HepG2 (cell line): ENCODE results near the gene CAMKV. TPM values are rescaled to one million over a fixed set of nuclear protein-coding genes. Genes with fewer than 3 reads are reported as not detected.
A peak's percentile ranks its signal among the peaks of the same experiment; 100 is the strongest.

Experiments used
- ARID4A ChIP-seq: sonication (generic); formaldehyde crosslinking; IDR thresholded peaks from 2 replicates; pipeline ENCODE4 v1.5.0; 2020; ENCODE audit warnings: mild to moderate bottlenecking, missing genetic modification reagents, borderline replicate concordance
- CBX2 ChIP-seq, 2 experiments: fragments of 200-600 bp in 1 of 2; sonication (generic); formaldehyde crosslinking in 1 of 2; IDR thresholded peaks; 2 replicates each; pipeline versions ENCODE4 v1.7.0 to v1.8.1; 2018 to 2022; ENCODE audit warnings: low read depth in 2 of 2, low read length in 1 of 2, mild to moderate bottlenecking in 1 of 2, missing genetic modification reagents in 1 of 2
- EP300 ChIP-seq, 3 experiments: sonication (generic) in 1 of 3; formaldehyde crosslinking in 1 of 3; IDR thresholded peaks; 2 replicates each; pipeline versions ENCODE4 v1.5.1 to v1.6.1; 2011 to 2020; ENCODE audit warnings: low read depth in 2 of 3, low read length in 2 of 3, borderline replicate concordance in 1 of 3, improper control_type of control experiment in 1 of 3, mild to moderate bottlenecking in 1 of 3, missing genetic modification reagents in 1 of 3, moderate library complexity in 1 of 3
- MAF1 ChIP-seq: sonication (generic); formaldehyde crosslinking; IDR thresholded peaks from 2 replicates; pipeline ENCODE4 v1.5.0; 2020; ENCODE audit warnings: missing genetic modification reagents, borderline replicate concordance
- NCOR1 ChIP-seq: fragments of 200-600 bp; sonication (generic); IDR thresholded peaks from 2 replicates; pipeline ENCODE4 v1.7.0; 2017; ENCODE audit warnings: antibody characterized with exemption, low read length, borderline replicate concordance
- PHF20 ChIP-seq: sonication (generic); formaldehyde crosslinking; IDR thresholded peaks from 2 replicates; pipeline ENCODE4 v1.5.0; 2020; ENCODE audit warnings: mild to moderate bottlenecking, missing genetic modification reagents
- RXRB ChIP-seq: IDR thresholded peaks from 2 replicates; pipeline ENCODE4 v1.6.1; 2016; ENCODE audit warnings: borderline replicate concordance, missing genetic modification reagents, missing compliant biosample characterization
- SMARCC2 ChIP-seq: fragments of 450-650 bp; IDR thresholded peaks from 2 replicates; pipeline ENCODE4 v1.6.1; 2017; ENCODE audit warnings: antibody characterized with exemption, mild to moderate bottlenecking
- TCF12 ChIP-seq, 2 experiments: fragments of 450-650 bp in 1 of 2; sonication (generic) in 1 of 2; formaldehyde crosslinking in 1 of 2; IDR thresholded peaks; 2 replicates each; pipeline versions ENCODE4 v1.6.1 to v1.8.0; 2017 to 2022; ENCODE audit warnings: antibody characterized with exemption in 1 of 2, mild to moderate bottlenecking in 1 of 2, missing genetic modification reagents in 1 of 2, moderate library complexity in 1 of 2
- ZBTB38 ChIP-seq: sonication (generic); formaldehyde crosslinking; IDR thresholded peaks from 2 replicates; pipeline ENCODE4 v1.5.1; 2020; ENCODE audit warnings: mild to moderate bottlenecking, missing genetic modification reagents
- ZC3H13 ChIP-seq: sonication (generic); formaldehyde crosslinking; IDR thresholded peaks from 2 replicates; pipeline ENCODE4 v1.8.1; 2023; ENCODE audit warnings: mild to moderate bottlenecking, missing genetic modification reagents, moderate library complexity
- ZNF335 ChIP-seq: sonication (generic); formaldehyde crosslinking; IDR thresholded peaks from 2 replicates; pipeline ENCODE4 v1.4.0; 2020; ENCODE audit warnings: missing genetic modification reagents
- ZNF354B ChIP-seq: sonication (generic); formaldehyde crosslinking; IDR thresholded peaks from 2 replicates; pipeline ENCODE4 v1.8.0; 2022; ENCODE audit warnings: mild to moderate bottlenecking, missing genetic modification reagents
- ZNF703 ChIP-seq: sonication (generic); formaldehyde crosslinking; IDR thresholded peaks from 2 replicates; pipeline ENCODE4 v1.5.1; 2020; ENCODE audit warnings: missing genetic modification reagents, mild to moderate bottlenecking, moderate library complexity, borderline replicate concordance
- ZNF737 ChIP-seq: sonication (generic); formaldehyde crosslinking; IDR thresholded peaks from 2 replicates; pipeline ENCODE4 v1.5.0; 2020; ENCODE audit warnings: missing genetic modification reagents, mild to moderate bottlenecking, borderline replicate concordance
- ZNF816 ChIP-seq: sonication (generic); formaldehyde crosslinking; IDR thresholded peaks from 2 replicates; pipeline ENCODE4 v1.8.0; 2022; ENCODE audit warnings: missing genetic modification reagents, mild to moderate bottlenecking, borderline replicate concordance
- polyA plus RNA-seq, 8 experiments: library from polyadenylated mRNA; depleted of rRNA in 3 of 8; stranded (reverse) in 7 of 8; unstranded in 1 of 8; fragments of >200 nt; fragmentation: Illumina TruSeq in 4 of 8; extraction: Trizol in 4 of 8; gene quantifications; 2 replicates each; pipeline versions ENCODE4 v1.2.1 to v1.2.3, GENCODE V29; 2011 to 2016; ENCODE audit warnings: low read depth in 4 of 8, missing spikeins in 1 of 8, mixed read lengths in 1 of 8; ENCODE audit not compliant: insufficient read depth in 1 of 8
- total RNA-seq, 5 experiments: library from RNA; depleted of rRNA; stranded (reverse); fragments of >200 nt; fragmentation: Illumina TruSeq; extraction: Trizol; gene quantifications; 2 replicates each; pipeline ENCODE4 v1.2.3, GENCODE V29; 2016; ENCODE audit warnings: low read depth in 1 of 5
- TF ChIP-seq, protein P1 (sequence below): sonication (generic); formaldehyde crosslinking; IDR thresholded peaks from 2 replicates; pipeline ENCODE4 v1.5.1; 2020; ENCODE audit warnings: mild to moderate bottlenecking, missing genetic modification reagents, borderline replicate concordance

The CAMKV gene
- total and polyA plus RNA-seq, 2 of the 13 experiments (the other 11 are each of a cell fraction or from before 2014, with no cell fraction given) = 0.13 to 0.15 TPM

GRCh38 chr3:49856181-49857005, 13.3 kb downstream of the CAMKV start, which contains the start of gene TRAIP (continued):
- TF ChIP-seq TCF12 (IDR thresholded peaks at IDR 0.05) (no peak), TCF12 (CRISPR knock-in tag; IDR thresholded peaks at IDR 0.05) (no peak), NCOR1 (no peak), RXRB (CRISPR knock-in tag) (0 out of 2 replicates have a peak, but pooled peaks have one; percentile 6), MAF1 (CRISPR knock-in tag) (no peak), ZC3H13 (peak; percentile 77; the same call in 1 of the 2 replicates), ZBTB38 (peak; percentile 48; the same call in 1 of the 2 replicates), ZNF737 (CRISPR knock-in tag) (no peak), ARID4A (peak; percentile 99), CBX2 (IDR thresholded peaks at IDR 0.05; ENCODE audit: low read depth, low read length) (no peak), CBX2 (CRISPR knock-in tag; IDR thresholded peaks at IDR 0.05; ENCODE audit: low read depth) (no peak), EP300 (IDR thresholded peaks at IDR 0.05; ENCODE audit: low read depth in 2 of 2, low read length in 2 of 2) (no peak), EP300 (CRISPR knock-in tag; IDR thresholded peaks at IDR 0.05; ENCODE audit: borderline replicate concordance) (no peak), ZNF354B (CRISPR knock-in tag) (0 out of 2 replicates have a peak, but pooled peaks have one; percentile 54), ZNF335 (CRISPR knock-in tag) (no peak), ZNF816 (no peak), PHF20 (CRISPR knock-in tag) (peak; percentile 86), SMARCC2 (no peak), ZNF703 (no peak)
- TF ChIP-seq, protein P1, sequence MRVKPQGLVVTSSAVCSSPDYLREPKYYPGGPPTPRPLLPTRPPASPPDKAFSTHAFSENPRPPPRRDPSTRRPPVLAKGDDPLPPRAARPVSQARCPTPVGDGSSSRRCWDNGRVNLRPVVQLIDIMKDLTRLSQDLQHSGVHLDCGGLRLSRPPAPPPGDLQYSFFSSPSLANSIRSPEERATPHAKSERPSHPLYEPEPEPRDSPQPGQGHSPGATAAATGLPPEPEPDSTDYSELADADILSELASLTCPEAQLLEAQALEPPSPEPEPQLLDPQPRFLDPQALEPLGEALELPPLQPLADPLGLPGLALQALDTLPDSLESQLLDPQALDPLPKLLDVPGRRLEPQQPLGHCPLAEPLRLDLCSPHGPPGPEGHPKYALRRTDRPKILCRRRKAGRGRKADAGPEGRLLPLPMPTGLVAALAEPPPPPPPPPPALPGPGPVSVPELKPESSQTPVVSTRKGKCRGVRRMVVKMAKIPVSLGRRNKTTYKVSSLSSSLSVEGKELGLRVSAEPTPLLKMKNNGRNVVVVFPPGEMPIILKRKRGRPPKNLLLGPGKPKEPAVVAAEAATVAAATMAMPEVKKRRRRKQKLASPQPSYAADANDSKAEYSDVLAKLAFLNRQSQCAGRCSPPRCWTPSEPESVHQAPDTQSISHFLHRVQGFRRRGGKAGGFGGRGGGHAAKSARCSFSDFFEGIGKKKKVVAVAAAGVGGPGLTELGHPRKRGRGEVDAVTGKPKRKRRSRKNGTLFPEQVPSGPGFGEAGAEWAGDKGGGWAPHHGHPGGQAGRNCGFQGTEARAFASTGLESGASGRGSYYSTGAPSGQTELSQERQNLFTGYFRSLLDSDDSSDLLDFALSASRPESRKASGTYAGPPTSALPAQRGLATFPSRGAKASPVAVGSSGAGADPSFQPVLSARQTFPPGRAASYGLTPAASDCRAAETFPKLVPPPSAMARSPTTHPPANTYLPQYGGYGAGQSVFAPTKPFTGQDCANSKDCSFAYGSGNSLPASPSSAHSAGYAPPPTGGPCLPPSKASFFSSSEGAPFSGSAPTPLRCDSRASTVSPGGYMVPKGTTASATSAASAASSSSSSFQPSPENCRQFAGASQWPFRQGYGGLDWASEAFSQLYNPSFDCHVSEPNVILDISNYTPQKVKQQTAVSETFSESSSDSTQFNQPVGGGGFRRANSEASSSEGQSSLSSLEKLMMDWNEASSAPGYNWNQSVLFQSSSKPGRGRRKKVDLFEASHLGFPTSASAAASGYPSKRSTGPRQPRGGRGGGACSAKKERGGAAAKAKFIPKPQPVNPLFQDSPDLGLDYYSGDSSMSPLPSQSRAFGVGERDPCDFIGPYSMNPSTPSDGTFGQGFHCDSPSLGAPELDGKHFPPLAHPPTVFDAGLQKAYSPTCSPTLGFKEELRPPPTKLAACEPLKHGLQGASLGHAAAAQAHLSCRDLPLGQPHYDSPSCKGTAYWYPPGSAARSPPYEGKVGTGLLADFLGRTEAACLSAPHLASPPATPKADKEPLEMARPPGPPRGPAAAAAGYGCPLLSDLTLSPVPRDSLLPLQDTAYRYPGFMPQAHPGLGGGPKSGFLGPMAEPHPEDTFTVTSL (CRISPR knock-in tag) = no peak
